ENCODE measurements around the gene ERG.

Gene ERG

DNA sequence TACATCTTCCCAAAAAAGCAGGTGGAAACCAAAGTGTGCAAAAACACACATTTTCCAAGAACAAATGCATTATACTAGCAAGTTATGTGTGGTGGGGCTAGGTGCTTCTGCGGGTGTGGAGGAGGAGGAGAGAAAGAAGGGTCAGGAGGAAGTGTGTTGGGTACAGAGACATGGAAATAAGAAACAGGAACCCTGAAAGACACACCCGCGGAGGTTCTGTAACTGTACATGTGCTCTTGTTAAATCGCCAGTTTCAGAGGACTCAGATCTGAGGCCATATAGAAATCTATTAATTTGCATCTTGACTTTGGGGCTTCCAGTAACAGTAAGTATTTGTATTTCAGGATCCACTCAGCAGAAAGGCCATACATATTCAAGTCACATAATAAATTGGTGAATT lies 30.9 kb downstream of the ERG start:
- WGBS, 2 experiments: 94 to 96% methylated on average over 4 of the region's 4 CpGs
- H3K27me3 ChIP-seq (ENCODE audit: control insufficient read depth, insufficient read depth, low read length, poor library complexity, severe bottlenecking): peaks cover 9% of the 10 kb centered on the region

GRCh38 chr21:38460171-38460742 lies 38.0 kb downstream of the ERG start:
- no peaks in the 10 kb centered on the region for H3K9me3 ChIP-seq (ENCODE audit: control insufficient read depth, low read length)
- WGBS, 2 experiments: 90 to 91% methylated on average over 6 of the region's 6 CpGs
- no peaks in the 10 kb centered on the region for H3K27me3 ChIP-seq (ENCODE audit: control insufficient read depth, insufficient read depth, low read length, poor library complexity, severe bottlenecking)
- H3K4me1 ChIP-seq (ENCODE audit: control insufficient read depth, insufficient read depth, low read length): peaks cover 4% of the 10 kb centered on the region
- H3K36me3 ChIP-seq (ENCODE audit: control insufficient read depth, insufficient read depth, low read length): no peaks in the 10 kb centered on the region
- H3K4me3 ChIP-seq (ENCODE audit: insufficient read depth, low read depth, low read length): no peak overlapping the region
- no peak overlapping the region for H3K27ac ChIP-seq (ENCODE audit: insufficient read depth, low read depth, low read length, poor library complexity, severe bottlenecking)

More for the DNA sequence above, 30.9 kb downstream of the ERG start:
- Histone ChIP-seq H3K27ac (ENCODE audit: insufficient read depth, low read depth, low read length, poor library complexity, severe bottlenecking) (no peak overlapping the region), H3K9me3 (ENCODE audit: control insufficient read depth, low read length) (no peaks in the 10 kb centered on the region), H3K4me3 (ENCODE audit: insufficient read depth, low read depth, low read length) (no peak overlapping the region), H3K36me3 (ENCODE audit: control insufficient read depth, insufficient read depth, low read length) (no peaks in the 10 kb centered on the region), H3K4me1 (ENCODE audit: control insufficient read depth, insufficient read depth, low read length) (no peaks in the 10 kb centered on the region)

- Histone ChIP-seq H3K27ac (ENCODE audit: insufficient read depth, low read depth, low read length, poor library complexity, severe bottlenecking) (no peak overlapping the region), H3K4me1 (ENCODE audit: control insufficient read depth, insufficient read depth, low read length) (peaks cover 4% of the 10 kb centered on the region), H3K36me3 (ENCODE audit: control insufficient read depth, insufficient read depth, low read length) (no peaks in the 10 kb centered on the region), H3K27me3 (ENCODE audit: control insufficient read depth, insufficient read depth, low read length, poor library complexity, severe bottlenecking) (no peaks in the 10 kb centered on the region), H3K4me3 (ENCODE audit: insufficient read depth, low read depth, low read length) (no peak overlapping the region), H3K9me3 (ENCODE audit: control insufficient read depth, low read length) (no peaks in the 10 kb centered on the region)
- 92 to 100% methylated on average over 1 of the region's 1 CpG for WGBS, 2 experiments
Observed at GRCh38 chr21:38459490-38459889, 38.8 kb downstream of the ERG start.

DNA sequence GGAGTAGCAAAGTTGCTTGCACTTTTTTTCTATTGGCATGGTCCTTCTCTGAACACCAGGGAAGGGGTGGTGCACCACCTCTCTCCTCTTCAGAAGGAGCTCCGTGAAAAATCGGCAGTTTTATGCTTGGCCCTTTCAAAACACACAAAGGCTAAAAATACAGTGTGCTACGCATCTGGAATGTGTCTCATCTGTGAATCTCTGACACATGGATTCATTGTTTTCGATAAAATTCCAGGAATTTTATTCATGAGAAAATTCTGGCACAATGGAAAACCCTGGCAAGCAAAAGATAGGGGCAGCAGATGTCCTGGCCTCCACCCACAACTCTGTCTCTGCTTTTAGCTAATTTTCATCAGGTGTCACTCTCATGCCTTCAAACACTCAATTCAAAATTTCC lies 42.9 kb downstream of the ERG start:
- 93 to 95% methylated on average over 4 of the region's 4 CpGs for WGBS, 2 experiments
- peaks cover 16% of the 10 kb centered on the region for H3K27me3 ChIP-seq (ENCODE audit: control insufficient read depth, insufficient read depth, low read length, poor library complexity, severe bottlenecking)
- H3K9me3 ChIP-seq (ENCODE audit: control insufficient read depth, low read length): no peaks in the 10 kb centered on the region
- peaks cover 4% of the 10 kb centered on the region for H3K4me1 ChIP-seq (ENCODE audit: control insufficient read depth, insufficient read depth, low read length)
- no peak overlapping the region for H3K27ac ChIP-seq (ENCODE audit: insufficient read depth, low read depth, low read length, poor library complexity, severe bottlenecking)
- H3K4me3 ChIP-seq (ENCODE audit: insufficient read depth, low read depth, low read length): no peak overlapping the region
- no peaks in the 10 kb centered on the region for H3K36me3 ChIP-seq (ENCODE audit: control insufficient read depth, insufficient read depth, low read length)

DNA sequence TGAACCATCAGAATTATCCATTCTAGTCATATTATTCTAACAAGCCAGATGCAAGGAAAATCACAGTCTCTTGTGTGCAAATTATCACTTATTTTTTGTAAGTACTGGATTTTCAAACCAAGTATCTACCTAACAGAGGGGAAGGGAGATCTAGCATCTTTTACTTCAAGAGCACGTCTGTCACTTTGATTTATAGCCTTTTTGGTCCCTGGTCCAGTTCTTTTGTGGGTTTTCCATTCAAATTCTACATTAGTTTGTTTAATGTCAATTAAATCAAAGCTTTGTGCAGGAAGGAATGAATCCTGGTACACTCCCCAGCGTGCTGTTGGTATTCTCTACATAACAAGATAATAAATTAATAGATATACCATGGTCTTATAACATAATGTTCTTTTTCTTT lies 43.6 kb downstream of the ERG start:
- Histone ChIP-seq H3K27me3 (ENCODE audit: control insufficient read depth, insufficient read depth, low read length, poor library complexity, severe bottlenecking) (peaks cover 23% of the 10 kb centered on the region), H3K36me3 (ENCODE audit: control insufficient read depth, insufficient read depth, low read length) (no peaks in the 10 kb centered on the region)
- 100% methylated on average over 1 of the region's 2 CpGs; no CpG with 5 or more reads in 1 of the 2 experiments for WGBS, 2 experiments

DNA sequence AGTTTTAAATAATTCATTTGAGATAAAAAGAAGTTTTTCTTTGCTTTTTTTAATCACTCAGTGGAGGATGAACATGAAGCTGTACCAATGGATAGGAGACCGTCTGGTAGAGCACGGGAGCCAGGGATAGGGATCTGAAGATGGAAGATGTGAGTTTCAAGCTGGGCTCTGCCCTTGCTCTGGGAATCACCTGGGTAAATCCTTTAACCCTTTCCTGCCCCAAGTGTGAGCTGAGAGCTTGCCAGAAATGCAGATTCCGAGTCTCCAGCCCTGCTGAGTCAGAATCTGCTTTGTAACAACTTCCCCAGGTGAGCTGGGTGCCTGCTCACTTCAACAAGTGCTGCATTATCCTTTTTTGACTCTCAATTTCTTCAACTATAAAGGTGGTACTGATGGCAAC lies 44.1 kb downstream of the ERG start:
- Histone ChIP-seq H3K4me1 (ENCODE audit: control insufficient read depth, insufficient read depth, low read length) (no peaks in the 10 kb centered on the region), H3K4me3 (ENCODE audit: insufficient read depth, low read depth, low read length) (no peak overlapping the region), H3K27me3 (ENCODE audit: control insufficient read depth, insufficient read depth, low read length, poor library complexity, severe bottlenecking) (peaks cover 28% of the 10 kb centered on the region), H3K36me3 (ENCODE audit: control insufficient read depth, insufficient read depth, low read length) (no peaks in the 10 kb centered on the region), H3K9me3 (ENCODE audit: control insufficient read depth, low read length) (no peaks in the 10 kb centered on the region), H3K27ac (ENCODE audit: insufficient read depth, low read depth, low read length, poor library complexity, severe bottlenecking) (no peak overlapping the region)
- WGBS, 2 experiments: 22 to 24% methylated on average over 3 of the region's 3 CpGs

More for the DNA sequence above, 43.6 kb downstream of the ERG start:
- Histone ChIP-seq H3K27ac (ENCODE audit: insufficient read depth, low read depth, low read length, poor library complexity, severe bottlenecking) (no peak overlapping the region), H3K9me3 (ENCODE audit: control insufficient read depth, low read length) (no peaks in the 10 kb centered on the region), H3K4me1 (ENCODE audit: control insufficient read depth, insufficient read depth, low read length) (peaks cover under 1% of the 10 kb centered on the region), H3K4me3 (ENCODE audit: insufficient read depth, low read depth, low read length) (no peak overlapping the region)

DNA sequence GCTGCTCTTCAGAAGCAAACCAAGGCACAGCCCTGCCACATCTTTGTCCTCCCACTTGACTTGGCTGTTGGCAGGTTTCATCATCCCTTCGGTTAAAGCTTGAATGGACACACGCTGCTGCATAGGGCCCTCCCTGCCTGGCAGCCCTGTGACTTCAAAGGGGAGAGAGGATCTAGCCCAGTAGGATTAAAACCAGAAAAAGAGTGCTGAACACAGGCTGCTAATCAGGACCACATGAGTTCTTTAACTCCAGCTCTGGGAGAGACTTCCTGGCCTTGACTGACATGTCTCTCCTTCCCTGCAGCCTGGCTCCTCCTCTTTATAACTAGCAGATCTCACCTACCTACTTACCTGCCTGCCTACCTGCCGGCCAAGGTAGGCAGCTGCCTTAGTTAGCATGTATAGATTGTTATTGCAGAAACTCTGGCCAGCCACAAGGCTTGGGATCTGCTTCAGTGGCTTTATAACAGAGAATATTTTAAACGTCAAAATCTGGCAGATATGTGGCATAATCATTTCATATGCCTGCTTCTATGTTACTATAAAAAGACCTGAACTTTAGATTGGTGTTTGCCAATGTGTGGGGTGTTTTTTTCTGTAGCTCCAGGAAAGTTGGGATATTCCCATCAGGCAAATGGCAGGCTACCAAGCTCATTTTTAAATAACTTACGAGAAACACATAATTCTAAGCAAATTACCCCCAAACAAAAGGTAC lies 49.4 kb downstream of the ERG start:
- H3K27ac ChIP-seq (ENCODE audit: insufficient read depth, low read depth, low read length, poor library complexity, severe bottlenecking): no peak overlapping the region
- no peak overlapping the region for H3K4me3 ChIP-seq (ENCODE audit: insufficient read depth, low read depth, low read length)
- peaks cover 8% of the 10 kb centered on the region for H3K4me1 ChIP-seq (ENCODE audit: control insufficient read depth, insufficient read depth, low read length)
- H3K9me3 ChIP-seq (ENCODE audit: control insufficient read depth, low read length): no peaks in the 10 kb centered on the region
- no peaks in the 10 kb centered on the region for H3K36me3 ChIP-seq (ENCODE audit: control insufficient read depth, insufficient read depth, low read length)
- 19 to 28% methylated on average over 4 of the region's 5 CpGs for WGBS, 2 experiments
- peaks cover 66% of the 10 kb centered on the region for H3K27me3 ChIP-seq (ENCODE audit: control insufficient read depth, insufficient read depth, low read length, poor library complexity, severe bottlenecking)

- Histone ChIP-seq H3K9me3 (ENCODE audit: control insufficient read depth, low read length) (no peaks in the 10 kb centered on the region), H3K27me3 (ENCODE audit: control insufficient read depth, insufficient read depth, low read length, poor library complexity, severe bottlenecking) (peaks cover 63% of the 10 kb centered on the region), H3K36me3 (ENCODE audit: control insufficient read depth, insufficient read depth, low read length) (no peaks in the 10 kb centered on the region), H3K4me3 (ENCODE audit: insufficient read depth, low read depth, low read length) (no peak overlapping the region), H3K4me1 (ENCODE audit: control insufficient read depth, insufficient read depth, low read length) (peaks cover 8% of the 10 kb centered on the region), H3K27ac (ENCODE audit: insufficient read depth, low read depth, low read length, poor library complexity, severe bottlenecking) (no peak overlapping the region)
- WGBS, 2 experiments: 73 to 100% methylated on average over 2 of the region's 3 CpGs
Observed at GRCh38 chr21:38447611-38448010, 50.7 kb downstream of the ERG start.

- no peak overlapping the region for H3K27ac ChIP-seq (ENCODE audit: insufficient read depth, low read depth, low read length, poor library complexity, severe bottlenecking)
- no peaks in the 10 kb centered on the region for H3K36me3 ChIP-seq (ENCODE audit: control insufficient read depth, insufficient read depth, low read length)
- no peaks in the 10 kb centered on the region for H3K9me3 ChIP-seq (ENCODE audit: control insufficient read depth, low read length)
- no peak overlapping the region for H3K4me3 ChIP-seq (ENCODE audit: insufficient read depth, low read depth, low read length)
- 86 to 94% methylated on average over 6 of the region's 6 CpGs for WGBS, 2 experiments
- peaks cover 43% of the 10 kb centered on the region for H3K27me3 ChIP-seq (ENCODE audit: control insufficient read depth, insufficient read depth, low read length, poor library complexity, severe bottlenecking)
- H3K4me1 ChIP-seq (ENCODE audit: control insufficient read depth, insufficient read depth, low read length): peaks cover 11% of the 10 kb centered on the region
Observed at GRCh38 chr21:38444691-38445090, 53.6 kb downstream of the ERG start.

DNA sequence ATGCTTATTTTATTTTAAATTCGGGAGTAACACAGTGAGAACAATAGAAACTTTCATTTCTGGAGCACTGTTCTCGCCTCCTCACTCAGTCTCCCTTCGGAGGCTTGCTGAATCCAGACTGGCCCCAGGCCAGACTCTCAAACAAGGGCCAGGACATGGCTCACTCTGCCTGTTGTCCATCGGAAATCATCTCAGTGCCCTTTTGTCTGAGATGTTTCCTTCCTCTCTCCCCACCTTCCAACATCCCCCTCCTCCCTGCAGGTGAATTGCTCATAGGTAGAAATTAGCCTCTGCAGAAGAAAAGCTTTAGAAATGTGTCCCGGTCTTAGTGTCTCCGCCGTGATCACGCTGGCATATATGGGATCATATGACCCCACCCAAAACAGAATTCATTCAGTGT lies 55.2 kb downstream of the ERG start:
- WGBS, 2 experiments: 94 to 95% methylated on average over 8 of the region's 8 CpGs
- peaks cover 4% of the 10 kb centered on the region for H3K4me1 ChIP-seq (ENCODE audit: control insufficient read depth, insufficient read depth, low read length)

More for the DNA sequence above, 55.2 kb downstream of the ERG start:
- no peaks in the 10 kb centered on the region for H3K9me3 ChIP-seq (ENCODE audit: control insufficient read depth, low read length)
- no peak overlapping the region for H3K4me3 ChIP-seq (ENCODE audit: insufficient read depth, low read depth, low read length)
- peaks cover 29% of the 10 kb centered on the region for H3K27me3 ChIP-seq (ENCODE audit: control insufficient read depth, insufficient read depth, low read length, poor library complexity, severe bottlenecking)
- H3K27ac ChIP-seq (ENCODE audit: insufficient read depth, low read depth, low read length, poor library complexity, severe bottlenecking): no peak overlapping the region
- H3K36me3 ChIP-seq (ENCODE audit: control insufficient read depth, insufficient read depth, low read length): no peaks in the 10 kb centered on the region
